HG03064 (cell line): ENCODE results near the gene SARS1.
"Not testable (repeated sequence)": the region's sequence is repeated elsewhere in the genome, so short reads cannot be mapped to it uniquely, and the experiment has no call there.

Source experiments
- ATAC-seq: cut with Tn5 transposase; IDR thresholded peaks from one replicate; pipeline ENCODE4 v1.9.1; 2021; ENCODE audit warnings: low read depth; ENCODE audit not compliant: unreplicated experiment

Gene SARS1

DNA sequence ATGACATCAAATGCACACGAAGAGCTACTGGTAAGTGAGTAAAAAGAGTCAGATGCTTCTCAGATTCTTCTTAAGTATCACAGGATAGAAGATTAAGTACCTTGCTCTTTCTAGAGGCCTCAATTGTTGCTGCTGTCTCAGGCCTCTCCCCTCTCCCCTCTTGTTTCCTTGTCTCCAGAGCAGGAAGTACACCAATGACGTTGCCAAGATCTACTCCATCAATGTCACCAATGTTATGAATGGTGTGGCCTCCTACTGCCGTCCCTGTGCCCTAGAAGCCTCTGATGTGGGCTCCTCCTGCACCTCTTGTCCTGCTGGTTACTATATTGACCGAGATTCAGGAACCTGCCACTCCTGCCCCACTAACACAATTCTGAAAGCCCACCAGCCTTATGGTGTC is 21.3 kb upstream of the SARS1 start:
- ATAC-seq: no peak

- ATAC-seq: no peak
Observed at GRCh38 chr1:109193653-109194590, 19.8 kb upstream of the SARS1 start.

DNA sequence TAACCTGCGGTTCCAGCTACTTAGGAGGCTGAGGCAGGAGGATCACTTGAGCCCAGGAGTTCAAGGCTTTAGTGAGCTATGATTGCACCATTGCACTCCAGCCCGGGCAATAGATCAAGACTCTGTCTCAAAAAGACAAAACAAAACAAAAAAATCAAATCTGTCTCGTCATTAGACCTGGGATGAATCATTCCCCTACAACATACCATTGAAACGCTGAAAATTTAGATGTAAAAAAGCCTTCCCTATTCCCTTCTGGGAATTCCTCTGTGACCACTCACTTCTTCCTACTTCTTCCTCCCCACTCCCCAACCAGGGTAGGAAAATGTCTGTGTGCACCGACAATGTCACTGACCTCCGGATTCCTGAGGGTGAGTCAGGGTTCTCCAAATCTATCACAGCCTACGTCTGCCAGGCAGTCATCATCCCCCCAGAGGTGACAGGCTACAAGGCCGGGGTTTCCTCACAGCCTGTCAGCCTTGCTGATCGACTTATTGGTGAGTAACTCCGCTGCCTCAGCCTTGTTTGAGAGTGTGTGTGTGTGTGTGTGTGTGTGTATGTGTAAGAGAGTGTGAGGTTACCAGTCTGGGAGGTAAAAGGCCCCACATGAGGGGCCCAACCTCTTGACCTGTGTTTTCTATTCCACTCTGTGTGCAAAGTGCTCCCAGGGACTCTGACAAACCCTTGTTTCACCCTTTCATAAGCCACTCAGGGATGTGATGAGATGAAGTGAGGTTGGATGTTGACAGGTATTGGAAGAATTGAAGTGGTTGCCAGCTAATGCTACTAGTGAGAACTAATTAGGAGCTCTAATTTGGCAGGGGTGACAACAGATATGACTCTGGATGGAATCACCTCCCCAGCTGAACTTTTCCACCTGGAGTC is 16.3 kb upstream of the SARS1 start:
- no peak for ATAC-seq

DNA sequence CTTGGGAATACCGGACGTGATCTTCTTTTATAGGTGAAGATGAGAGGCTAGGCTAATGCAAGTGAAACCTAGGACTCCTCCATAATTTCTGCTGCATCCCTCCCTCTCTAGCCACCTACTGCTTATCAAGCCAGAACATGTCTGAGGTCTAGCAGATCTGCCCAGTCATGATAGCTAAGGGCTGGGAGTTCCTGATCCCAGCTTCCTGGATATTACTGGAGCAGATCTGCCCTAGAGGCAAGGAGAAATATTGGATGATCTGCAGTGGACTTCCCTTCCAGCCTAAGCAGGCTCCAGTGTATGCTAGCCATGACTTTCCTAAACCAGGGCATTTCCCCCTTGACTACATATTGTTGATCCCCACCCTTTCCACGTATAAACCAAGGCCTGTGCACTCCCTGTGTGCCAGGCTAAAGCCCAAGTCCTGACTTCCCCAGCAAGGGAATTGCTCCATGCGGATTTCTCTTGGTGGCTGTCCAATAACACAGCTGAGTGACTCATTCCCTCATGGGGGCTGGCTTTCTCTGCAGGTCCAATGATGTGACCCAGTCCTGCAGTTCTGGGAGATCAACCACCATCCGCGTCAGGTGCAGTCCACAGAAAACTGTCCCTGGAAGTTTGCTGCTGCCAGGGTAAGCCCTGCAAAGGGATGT is 15.5 kb upstream of the SARS1 start:
- no peak for ATAC-seq

DNA sequence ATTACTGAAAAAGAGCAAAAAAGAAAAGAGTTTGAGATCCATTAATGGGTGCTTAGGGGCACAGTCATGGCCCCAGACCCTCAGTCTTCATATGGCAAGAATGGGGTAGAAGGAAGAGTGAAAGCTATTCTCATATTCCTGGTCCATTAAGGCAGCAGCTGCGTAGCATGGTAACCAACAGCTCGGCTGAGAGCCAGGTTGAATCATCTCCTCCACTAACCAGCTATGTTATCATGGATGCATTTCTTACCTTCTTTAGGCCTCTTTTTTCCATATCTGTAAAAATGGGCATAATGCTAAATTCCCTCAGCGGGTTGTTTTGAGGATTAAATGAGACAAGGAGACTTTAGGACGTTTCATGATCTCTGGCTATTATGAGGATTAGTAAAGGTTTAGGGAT is 15.0 kb upstream of the SARS1 start:
- ATAC-seq: no peak

GRCh38 chr1:109199710-109200109 is 14.0 kb upstream of the SARS1 start:
- ATAC-seq: no peak

DNA sequence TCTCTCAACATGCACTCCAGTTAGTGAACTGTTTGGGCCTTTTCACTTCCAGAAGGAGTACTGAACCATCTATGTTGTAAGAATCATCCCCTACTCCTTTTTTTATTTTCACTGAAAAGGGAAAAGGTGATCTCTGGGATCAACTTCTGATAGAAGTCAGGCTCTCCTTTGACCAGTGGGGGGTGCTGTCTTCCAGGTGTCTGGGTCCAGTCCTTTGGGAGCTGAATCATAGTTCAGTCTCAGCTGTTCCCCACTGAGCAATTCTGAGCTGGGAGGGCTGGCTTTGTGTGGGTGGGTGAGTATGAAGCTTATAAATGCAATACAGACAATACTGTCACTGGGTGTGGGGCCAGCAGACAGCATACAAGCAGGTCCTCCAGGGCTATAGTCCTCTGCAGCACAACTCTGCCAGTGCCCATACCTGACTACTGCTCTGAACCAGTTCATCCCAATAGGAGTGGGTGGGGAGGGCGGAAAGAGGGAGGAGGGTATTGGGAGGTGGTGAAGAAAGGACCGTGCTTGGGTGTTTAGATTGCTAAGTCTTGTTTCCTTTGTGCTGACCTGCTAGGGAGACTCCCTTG is 12.5 kb upstream of the SARS1 start:
- no peak for ATAC-seq

DNA sequence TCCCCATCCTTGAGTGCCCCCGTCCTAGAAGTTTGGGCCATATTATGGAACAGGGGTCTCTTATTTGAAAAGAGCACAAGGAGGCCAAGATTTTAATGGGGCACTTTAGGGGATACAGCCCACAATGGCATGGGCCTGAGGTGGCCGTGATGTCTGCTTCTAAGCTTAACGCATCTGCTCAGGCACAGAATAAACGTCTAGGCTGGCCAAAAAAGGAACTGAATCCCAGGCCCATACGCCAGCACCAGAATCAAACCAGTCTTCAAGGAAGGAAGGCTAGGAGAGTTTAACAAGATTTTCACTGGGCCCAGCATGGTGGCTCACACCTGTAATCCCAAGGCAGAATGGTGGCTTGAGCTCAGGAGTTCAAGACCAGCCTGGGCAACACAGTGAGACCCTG is 9.2 kb upstream of the SARS1 start:
- ATAC-seq: no peak

DNA sequence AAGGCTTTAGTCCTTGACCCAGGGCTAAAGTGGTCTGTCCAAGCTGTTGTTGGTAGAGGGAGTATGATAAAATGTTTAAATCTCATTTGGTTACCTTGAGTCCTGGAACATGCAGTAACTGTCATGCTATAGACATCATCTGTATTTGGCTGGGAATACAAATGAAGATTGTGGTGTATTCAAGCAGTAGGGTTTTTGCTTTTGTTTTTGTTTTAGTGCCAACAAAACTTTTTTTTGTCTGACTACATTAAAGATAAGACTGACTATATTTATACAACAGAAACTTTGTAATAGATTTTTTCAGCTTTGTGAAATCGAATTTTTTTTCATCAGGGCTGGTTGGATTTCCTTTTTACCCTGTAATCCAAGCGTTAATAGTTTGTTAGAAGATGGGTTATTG is 7.4 kb upstream of the SARS1 start:
- ATAC-seq: no peak

DNA sequence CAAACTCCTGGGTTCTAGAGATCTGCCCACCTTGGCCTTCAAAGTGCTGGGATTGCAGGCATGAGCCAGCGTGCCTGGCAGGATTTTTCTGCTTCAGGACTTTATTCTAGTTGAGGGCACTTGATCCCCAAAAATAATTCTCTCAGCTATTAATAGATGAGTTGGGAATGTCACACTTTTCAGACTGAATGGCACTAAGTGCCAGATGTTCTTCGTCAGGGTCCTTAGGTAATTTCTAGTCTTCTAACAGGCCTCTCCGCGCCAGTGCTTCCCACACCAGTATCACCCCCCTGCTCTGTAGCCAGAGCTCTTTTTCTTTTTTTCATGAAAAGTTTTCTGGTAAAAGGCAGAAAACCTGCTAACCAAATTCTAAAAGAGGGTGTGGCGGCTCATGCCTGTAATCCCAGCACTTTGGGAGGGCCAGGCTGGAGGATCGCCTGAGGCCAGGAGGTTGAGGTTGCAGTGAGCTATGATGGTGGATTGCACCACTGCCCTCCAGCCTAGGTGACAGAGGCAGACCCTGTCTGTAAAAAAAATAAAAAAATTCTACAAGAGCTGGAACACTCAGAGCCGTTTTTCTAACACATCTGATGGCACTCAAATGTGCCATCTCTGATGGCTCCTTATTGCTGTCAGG is 6.1 kb upstream of the SARS1 start:
- no peak for ATAC-seq

GRCh38 chr1:109208394-109208793 is 5.3 kb upstream of the SARS1 start:
- ATAC-seq: no peak

DNA sequence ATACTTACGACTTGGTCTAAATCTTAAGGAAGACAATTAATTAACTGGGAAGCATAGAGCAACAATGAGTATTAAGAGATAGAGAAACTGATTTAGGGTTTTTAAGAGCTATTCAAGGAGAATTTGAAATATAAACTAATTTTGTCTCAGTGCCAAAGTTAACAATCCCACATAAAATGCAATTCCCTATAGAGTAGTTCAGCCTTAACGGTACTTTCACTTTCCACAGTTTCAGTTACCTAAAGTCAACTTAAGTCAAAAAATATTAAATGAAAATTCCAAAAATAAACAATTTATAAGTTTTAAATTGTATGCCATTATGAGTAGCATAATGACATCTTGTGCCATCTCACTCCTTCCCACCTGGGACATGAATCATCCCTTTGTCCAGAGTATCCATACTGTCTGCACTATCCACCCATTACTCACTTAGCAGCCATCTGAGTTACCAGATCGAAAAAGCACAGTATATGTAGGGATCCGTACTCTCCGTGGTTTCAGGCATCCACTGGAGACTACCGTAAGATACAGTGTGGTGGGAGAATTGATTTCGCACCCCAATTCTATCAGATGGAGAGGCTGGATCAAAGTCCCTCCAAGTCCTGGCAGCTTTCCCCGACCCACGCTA is 4.8 kb upstream of the SARS1 start:
- ATAC-seq: no peak

DNA sequence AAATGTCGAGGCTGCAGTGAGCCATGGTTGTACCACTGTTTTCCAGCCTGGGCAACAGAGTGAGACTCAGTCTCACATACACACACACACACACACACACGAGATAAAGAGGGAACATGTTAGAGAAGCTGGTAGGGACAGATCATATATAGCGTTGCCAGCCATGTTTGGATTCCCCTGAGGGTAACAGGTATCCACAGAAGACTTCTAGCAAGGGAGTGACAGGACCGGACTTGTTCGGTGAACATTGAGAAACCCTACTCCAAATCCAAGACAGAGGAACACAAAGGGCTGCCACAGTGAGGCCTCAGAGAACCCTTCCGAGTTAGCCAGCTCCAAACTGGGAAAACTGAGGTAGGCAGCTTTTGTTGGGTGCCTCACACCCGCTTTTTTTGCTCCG is 3.7 kb upstream of the SARS1 start:
- ATAC-seq: no peak

- ATAC-seq: no peak
Observed at GRCh38 chr1:109213345-109213823, 334 bp upstream of the SARS1 start.

DNA sequence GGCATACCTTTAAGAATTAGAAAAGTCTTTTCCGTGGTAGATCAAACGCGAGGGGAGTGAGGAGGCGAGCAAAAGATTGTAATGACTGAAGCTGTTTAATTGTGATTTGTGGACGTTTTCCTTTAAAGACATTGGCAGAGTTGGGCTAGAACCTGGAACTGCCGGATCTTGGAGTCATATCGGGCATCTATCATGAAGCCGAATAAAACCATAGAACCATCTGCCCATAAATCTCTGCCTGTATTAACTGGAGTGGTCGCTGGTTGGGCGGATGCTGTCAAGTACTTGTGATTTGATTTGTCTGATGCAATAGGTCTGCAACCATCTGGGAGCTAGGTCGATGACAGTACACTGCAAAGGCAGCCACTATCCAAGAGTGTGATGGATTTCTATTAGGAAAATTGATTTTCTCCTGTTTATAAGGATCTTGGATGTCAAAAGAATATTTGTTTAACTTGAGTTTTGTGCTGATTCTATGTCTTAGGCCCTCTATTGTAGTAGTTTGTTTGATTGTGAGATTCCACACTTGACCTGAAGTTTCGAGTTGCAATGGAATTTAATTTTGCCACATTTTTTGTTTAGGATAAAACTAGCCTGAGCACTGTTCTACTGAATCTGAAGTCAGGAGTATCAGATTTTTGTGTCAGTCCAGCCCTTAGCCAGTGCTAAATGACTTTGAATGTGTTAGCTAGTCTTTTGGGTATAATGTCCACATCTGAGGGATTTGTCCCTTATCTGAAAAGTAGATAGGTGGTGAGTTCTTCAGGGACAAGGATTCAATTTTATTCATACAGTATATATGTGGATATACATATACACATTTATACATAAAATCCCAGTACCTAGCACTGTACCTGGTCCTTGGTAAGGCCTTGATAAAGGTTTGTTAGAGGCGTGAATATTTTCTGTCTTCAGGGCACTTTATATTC is 1.2 kb downstream of the SARS1 start:
- no peak for ATAC-seq

DNA sequence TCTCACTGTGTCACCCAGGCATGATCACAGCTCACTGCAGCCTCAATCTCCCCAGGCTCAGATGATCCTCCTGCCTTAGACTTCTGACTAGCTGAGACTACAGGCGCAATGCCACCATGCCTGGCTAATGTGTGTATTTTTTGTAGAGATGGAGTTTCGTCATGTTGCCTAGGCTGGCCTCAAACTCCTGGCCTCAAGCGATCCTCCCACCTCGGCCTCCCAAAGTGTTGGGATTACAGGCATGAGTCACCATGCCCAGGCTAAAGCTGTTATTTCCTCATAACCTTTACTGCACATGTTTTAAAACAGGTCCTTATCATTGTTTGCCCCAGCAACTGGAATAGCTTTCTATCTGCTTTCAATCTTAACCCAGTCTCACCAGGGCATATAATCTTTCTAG is 2.9 kb downstream of the SARS1 start:
- ATAC-seq: no peak

DNA sequence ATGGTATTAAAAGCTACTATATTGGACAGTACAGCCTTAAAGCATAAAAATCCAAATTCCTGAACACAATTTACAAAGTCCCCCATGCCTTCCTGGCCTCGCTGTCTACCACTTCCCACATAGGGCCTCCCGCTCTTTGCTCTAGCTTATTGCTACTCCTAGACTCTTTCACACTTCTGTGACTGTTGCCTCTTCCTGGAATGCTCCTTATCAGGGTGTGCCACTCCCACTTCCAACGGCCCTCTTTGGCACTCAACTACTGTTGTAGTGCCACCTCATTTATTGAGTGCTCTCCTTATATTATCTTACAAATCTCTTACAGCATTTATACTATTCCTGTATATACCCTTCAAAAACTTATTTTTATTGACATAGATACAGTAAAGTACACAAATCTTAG is 4.8 kb downstream of the SARS1 start:
- no peak for ATAC-seq

GRCh38 chr1:109221201-109221600 is 7.5 kb downstream of the SARS1 start:
- not testable (repeated sequence) for ATAC-seq

- ATAC-seq: no peak
Observed at GRCh38 chr1:109225308-109225707, 11.6 kb downstream of the SARS1 start.
